ENCODE results near the gene RAF1.

GRCh38 chr3:12700800-12701199 lies 36.9 kb upstream of the RAF1 start:
- no peak for TF ChIP-seq POLR2AphosphoS5 (IDR thresholded peaks at IDR 0.05; ENCODE audit: borderline replicate concordance, low read depth, low read length)
- TF ChIP-seq FOXP2 (optimal IDR thresholded peaks at IDR 0.05; ENCODE audit: control extremely low read depth, extremely low read length, insufficient read depth): no peak
- TF ChIP-seq EZH2 (IDR thresholded peaks at IDR 0.05): no peak

Measured in SK-N-MC (cell line).